H9 (cell line): ENCODE data around the gene PERP. TPM values are rescaled to one million over a fixed set of nuclear protein-coding genes. Genes with fewer than 3 reads are reported as not detected.

Experiments used
- DNase-seq: peaks from one replicate; pipeline ENCODE4 v3.0.0-alpha.2; 2017
- H2AFZ ChIP-seq: one replicate; pipeline ENCODE4 v1.6.1; 2013; ENCODE audit warnings: mild to moderate bottlenecking, low read length, control low read depth, moderate library complexity
- H2AK5ac ChIP-seq: 2 replicates; pipeline ENCODE4 v1.6.1; 2013; ENCODE audit warnings: low read length, control low read depth, mixed read lengths; ENCODE audit not compliant: insufficient read length
- H2BK120ac ChIP-seq: one replicate; pipeline ENCODE4 v1.6.1; 2013; ENCODE audit warnings: low read depth, mild to moderate bottlenecking, low read length, control low read depth, inconsistent platforms; ENCODE audit not compliant: poor library complexity, severe bottlenecking
- H2BK12ac ChIP-seq: 2 replicates; pipeline ENCODE4 v1.6.1; 2013; ENCODE audit warnings: low read length, control low read depth, mixed read lengths, low read depth; ENCODE audit not compliant: insufficient read length
- H2BK15ac ChIP-seq: 2 replicates; pipeline ENCODE4 v1.6.1; 2013; ENCODE audit warnings: low read depth, low read length, control low read depth
- H2BK20ac ChIP-seq: one replicate; pipeline ENCODE4 v1.6.1; 2013; ENCODE audit warnings: low read depth, mild to moderate bottlenecking, low read length, control low read depth, inconsistent platforms; ENCODE audit not compliant: poor library complexity, severe bottlenecking
- H2BK5ac ChIP-seq: 2 replicates; pipeline ENCODE4 v1.6.1; 2013; ENCODE audit warnings: low read length, control low read depth, mixed read lengths; ENCODE audit not compliant: insufficient read length
- H3K14ac ChIP-seq: 2 replicates; pipeline ENCODE4 v1.6.1; 2013; ENCODE audit warnings: low read length, control low read depth; ENCODE audit not compliant: insufficient read depth
- H3K18ac ChIP-seq: 2 replicates; pipeline ENCODE4 v1.6.1; 2013; ENCODE audit warnings: low read depth, mild to moderate bottlenecking, mixed read lengths, low read length, control low read depth; ENCODE audit not compliant: insufficient read length
- H3K23ac ChIP-seq: 2 replicates; pipeline ENCODE4 v1.6.1; 2013; ENCODE audit warnings: low read length, control low read depth, mixed read lengths, low read depth; ENCODE audit not compliant: insufficient read length
- H3K23me2 ChIP-seq: 2 replicates; pipeline ENCODE4 v1.6.1; 2013; ENCODE audit warnings: low read depth, mild to moderate bottlenecking, mixed read lengths, low read length, control low read depth; ENCODE audit not compliant: insufficient read length, poor library complexity, severe bottlenecking
- H3K27ac ChIP-seq: 2 replicates; pipeline ENCODE4 v1.5.1; 2013; ENCODE audit warnings: low read length, control low read depth, mixed read lengths, low read depth; ENCODE audit not compliant: insufficient read length
- H3K27me3 ChIP-seq: 2 replicates; pipeline ENCODE4 v1.6.1; 2013; ENCODE audit warnings: low read length, control low read depth, inconsistent platforms; ENCODE audit not compliant: insufficient read depth
- H3K4ac ChIP-seq: 2 replicates; pipeline ENCODE4 v1.6.1; 2013; ENCODE audit warnings: low read depth, mild to moderate bottlenecking, control low read depth, inconsistent platforms, low read length, moderate library complexity
- H3K4me1 ChIP-seq: 2 replicates; pipeline ENCODE4 v1.6.1; 2013; ENCODE audit warnings: low read length, control low read depth, inconsistent platforms; ENCODE audit not compliant: insufficient read depth
- H3K4me2 ChIP-seq: 2 replicates; pipeline ENCODE4 v1.6.1; 2013; ENCODE audit warnings: low read length, control low read depth, mixed read lengths; ENCODE audit not compliant: insufficient read length, insufficient read depth
- H3K56ac ChIP-seq: 2 replicates; pipeline ENCODE4 v1.6.1; 2013; ENCODE audit warnings: low read depth, mild to moderate bottlenecking, mixed read lengths, low read length, control low read depth; ENCODE audit not compliant: insufficient read length
- H3K79me1 ChIP-seq: 2 replicates; pipeline ENCODE4 v1.6.1; 2013; ENCODE audit warnings: low read depth, mild to moderate bottlenecking, moderate library complexity, low read length, control low read depth, inconsistent platforms; ENCODE audit not compliant: insufficient read depth, poor library complexity, severe bottlenecking
- H3K79me2 ChIP-seq: 2 replicates; pipeline ENCODE4 v1.6.1; 2013; ENCODE audit warnings: low read length, control low read depth, inconsistent platforms; ENCODE audit not compliant: insufficient read depth
- H3K9ac ChIP-seq: 2 replicates; pipeline ENCODE4 v1.6.1; 2013; ENCODE audit warnings: low read length, control low read depth, mixed read lengths; ENCODE audit not compliant: insufficient read length; ENCODE audit errors: extremely low read depth
- H3K9me3 ChIP-seq: one replicate; pipeline ENCODE4 v1.6.1; 2013; ENCODE audit warnings: low read depth, low read length, inconsistent platforms; ENCODE audit not compliant: control insufficient read depth
- H3T11ph ChIP-seq: one replicate; pipeline ENCODE4 v1.6.1; 2013; ENCODE audit warnings: mild to moderate bottlenecking, low read length, control low read depth, inconsistent platforms
- H4K20me1 ChIP-seq: one replicate; pipeline ENCODE4 v1.6.1; 2013; ENCODE audit not compliant: control insufficient read depth, insufficient read length, insufficient read depth
- H4K5ac ChIP-seq: 2 replicates; pipeline ENCODE4 v1.6.1; 2013; ENCODE audit warnings: low read depth, mild to moderate bottlenecking, mixed read lengths, low read length, control low read depth; ENCODE audit not compliant: insufficient read length
- H4K8ac ChIP-seq: replicated peaks from 2 replicates; pipeline ENCODE4 v1.6.1; 2013; ENCODE audit warnings: low read length, control low read depth, mixed read lengths, low read depth; ENCODE audit not compliant: insufficient read length
- H4K91ac ChIP-seq: 2 replicates; pipeline ENCODE4 v1.6.1; 2013; ENCODE audit warnings: low read depth, mild to moderate bottlenecking, moderate library complexity, mixed read lengths, low read length, control low read depth; ENCODE audit not compliant: insufficient read length
- H3K27ac Mint-ChIP-seq, 3 experiments: 2 replicates in 2 of 3; 3 replicates in 1 of 3; pipeline ENCODE4 v1.8.0; 2020 to 2021; ENCODE audit warnings: mixed read lengths in 3 of 3, mild to moderate bottlenecking in 1 of 3, moderate library complexity in 1 of 3
- H3K27me3 Mint-ChIP-seq: 2 replicates; pipeline ENCODE4 v1.8.0; 2021; ENCODE audit warnings: low read depth, mild to moderate bottlenecking, moderate library complexity, mixed read lengths
- H3K36me3 Mint-ChIP-seq, 3 experiments: 2 replicates in 2 of 3; 3 replicates in 1 of 3; pipeline ENCODE4 v1.8.0; 2020 to 2021; ENCODE audit warnings: low read depth in 3 of 3, mixed read lengths in 3 of 3; ENCODE audit not compliant: insufficient read depth in 1 of 3
- H3K4me1 Mint-ChIP-seq, 2 experiments: 2 replicates each; pipeline ENCODE4 v1.8.0; 2020; ENCODE audit warnings: mixed read lengths in 2 of 2
- H3K4me3 Mint-ChIP-seq, 2 experiments: 2 replicates in 1 of 2; 3 replicates in 1 of 2; pipeline ENCODE4 v1.8.0; 2020 to 2021; ENCODE audit warnings: mild to moderate bottlenecking in 2 of 2, mixed read lengths in 2 of 2, moderate library complexity in 1 of 2
- H3K9me3 Mint-ChIP-seq, 2 experiments: 2 replicates in 1 of 2; 3 replicates in 1 of 2; pipeline ENCODE4 v1.8.0; 2020; ENCODE audit warnings: mild to moderate bottlenecking in 2 of 2, mixed read lengths in 2 of 2, moderate library complexity in 1 of 2
- WGBS: extraction: QIAGEN DNeasy Blood & Tissue Kit; methylation state at CpG from one replicate; pipeline ENCODE4 v1.1.7; 2013; ENCODE audit warnings: missing lambda C conversion rate, low lambda C conversion rate, mixed read lengths; ENCODE audit not compliant: insufficient read length; ENCODE audit errors: extremely low coverage; 5-methylcytosine and 5-hydroxymethylcytosine counted together
- total RNA-seq: library from RNA; stranded (reverse); gene quantifications from 2 replicates; pipeline ENCODE4 v1.2.1, GENCODE V29; 2021
- TF ChIP-seq, protein P1 (sequence below): fragments of 200-600 bp; sonication (generic); conservative IDR thresholded peaks from 3 replicates; pipeline ENCODE4 v1.8.0; 2021; ENCODE audit warnings: antibody characterized with exemption, mild to moderate bottlenecking

PERP gene
- total RNA-seq, 1 experiment from 2014 or later, result 28.7 TPM

DNA sequence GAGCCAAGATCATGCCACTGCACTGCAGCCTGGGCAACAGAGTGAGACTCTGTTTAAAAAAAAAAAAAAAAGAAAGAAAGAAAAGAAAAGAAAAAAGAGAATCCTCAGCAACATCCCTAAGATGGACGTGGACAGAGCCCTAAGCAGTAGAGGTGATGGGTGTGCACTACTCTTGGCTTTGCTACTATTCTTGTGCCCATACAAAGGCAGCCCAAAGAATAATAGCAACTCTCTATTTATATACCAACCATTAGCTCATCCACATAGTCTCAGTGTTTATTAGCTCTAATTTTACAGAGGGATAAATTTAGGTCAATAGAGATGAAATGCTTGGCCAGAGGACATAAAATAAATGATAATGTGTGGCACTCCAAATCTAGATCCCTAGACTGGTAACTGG lies 62.2 kb downstream of the PERP start:
- Histone ChIP-seq H3K9ac (no peak overlapping the region), H3K14ac (no peak overlapping the region), H2BK120ac (no peak overlapping the region), H3K56ac (no peak overlapping the region), H2BK12ac (no peak overlapping the region), H4K20me1 (no peaks in the 10 kb centered on the region), H2AK5ac (no peak overlapping the region), H3K27me3 (no peaks in the 10 kb centered on the region), H3K23ac (no peak overlapping the region), H3K4me2 (no peak overlapping the region), H2BK15ac (no peak overlapping the region), H3K27ac (no peak overlapping the region), H2AFZ (no peak overlapping the region), H3K4me1 (no peaks in the 10 kb centered on the region), H3K18ac (no peak overlapping the region), H3K79me2 (no peaks in the 10 kb centered on the region), H4K91ac (no peak overlapping the region), H3K4ac (no peak overlapping the region), H3K79me1 (no peaks in the 10 kb centered on the region), H2BK20ac (no peak overlapping the region), H4K8ac (no peak overlapping the region), H3K9me3 (no peaks in the 10 kb centered on the region), H3K23me2 (no peaks in the 10 kb centered on the region), H2BK5ac (no peak overlapping the region), H4K5ac (no peak overlapping the region), H3T11ph (no peak overlapping the region)
- no peak for DNase-seq
- Mint-ChIP-seq H3K4me3 (no peak overlapping the region), H3K4me1 (peaks cover 0 to 3% of the 10 kb centered on the region in 2 experiments; a peak in 1 of 4 replicates), H3K27ac (no peak overlapping the region), H3K9me3 (no peaks in the 10 kb centered on the region; a peak in 1 of 5 replicates), H3K27me3 (no peaks in the 10 kb centered on the region), H3K36me3 (peaks cover 0 to 4% (median 0%) of the 10 kb centered on the region in 3 experiments; a peak in 3 of 7 replicates)
- WGBS, result no CpG with 5 or more reads among the region's 1 CpG
- TF ChIP-seq, protein P1, sequence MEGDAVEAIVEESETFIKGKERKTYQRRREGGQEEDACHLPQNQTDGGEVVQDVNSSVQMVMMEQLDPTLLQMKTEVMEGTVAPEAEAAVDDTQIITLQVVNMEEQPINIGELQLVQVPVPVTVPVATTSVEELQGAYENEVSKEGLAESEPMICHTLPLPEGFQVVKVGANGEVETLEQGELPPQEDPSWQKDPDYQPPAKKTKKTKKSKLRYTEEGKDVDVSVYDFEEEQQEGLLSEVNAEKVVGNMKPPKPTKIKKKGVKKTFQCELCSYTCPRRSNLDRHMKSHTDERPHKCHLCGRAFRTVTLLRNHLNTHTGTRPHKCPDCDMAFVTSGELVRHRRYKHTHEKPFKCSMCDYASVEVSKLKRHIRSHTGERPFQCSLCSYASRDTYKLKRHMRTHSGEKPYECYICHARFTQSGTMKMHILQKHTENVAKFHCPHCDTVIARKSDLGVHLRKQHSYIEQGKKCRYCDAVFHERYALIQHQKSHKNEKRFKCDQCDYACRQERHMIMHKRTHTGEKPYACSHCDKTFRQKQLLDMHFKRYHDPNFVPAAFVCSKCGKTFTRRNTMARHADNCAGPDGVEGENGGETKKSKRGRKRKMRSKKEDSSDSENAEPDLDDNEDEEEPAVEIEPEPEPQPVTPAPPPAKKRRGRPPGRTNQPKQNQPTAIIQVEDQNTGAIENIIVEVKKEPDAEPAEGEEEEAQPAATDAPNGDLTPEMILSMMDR, result no peak
